DND-41 (cell line): Measurements from ENCODE around the gene TRMT112.

Source experiments
- CTCF ChIP-seq: IDR thresholded peaks from 2 replicates; pipeline ENCODE4 v1.5.1; 2012; ENCODE audit warnings: borderline replicate concordance, low read length, moderate library complexity, mild to moderate bottlenecking; ENCODE audit not compliant: poor library complexity, severe bottlenecking; ENCODE audit errors: extremely low read depth
- EZH2 ChIP-seq: IDR thresholded peaks from 3 replicates; pipeline ENCODE4 v1.6.1; 2012; ENCODE audit warnings: borderline replicate concordance, low read depth, mild to moderate bottlenecking, moderate library complexity, low read length, inconsistent platforms; ENCODE audit not compliant: severe bottlenecking

GRCh38 chr11:64292460-64293254 is 24.7 kb downstream of the TRMT112 start:
- TF ChIP-seq CTCF (no peak), EZH2 (no peak)
